ENCODE results near the gene TENT4B.
A peak's percentile ranks its signal among the peaks of the same experiment; 100 is the strongest.
"Not testable (repeated sequence)": the region's sequence is repeated elsewhere in the genome, so short reads cannot be mapped to it uniquely, and the experiment has no call there.

The TENT4B gene

GRCh38 chr16:50152807-50153595 lies at the start of gene TENT4B:
TENT4B (plus strand) TSS chr16:50153306; CDS start chr16:50153622, 316 bp downstream.
- peak; percentile 92 for DNase-seq

GRCh38 chr16:50103764-50104163 lies 49.3 kb upstream of the TENT4B start:
- DNase-seq: no peak

GRCh38 chr16:50114357-50115129 lies 38.6 kb upstream of the TENT4B start:
- no peak for DNase-seq

- no peak for DNase-seq
Observed at GRCh38 chr16:50120711-50121110, 32.4 kb upstream of the TENT4B start.

DNA sequence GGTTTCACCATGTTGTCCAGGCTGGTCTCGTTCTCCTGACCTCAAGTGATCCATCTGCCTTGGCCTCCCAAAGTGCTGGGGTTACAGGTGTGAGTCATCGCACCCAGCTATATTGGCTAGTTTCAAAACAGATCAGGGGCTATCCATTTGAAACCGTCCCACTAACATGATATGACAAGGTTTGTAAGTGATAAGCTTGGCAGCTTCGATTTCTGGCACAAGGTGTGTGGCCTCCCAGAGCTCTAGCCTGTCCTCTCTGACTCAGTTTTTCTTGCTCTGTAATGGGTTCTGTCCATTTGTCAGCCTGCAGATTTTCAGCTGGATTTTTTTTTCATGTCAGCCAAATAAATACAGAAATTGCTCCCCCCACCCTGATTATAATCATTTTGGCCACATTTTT lies 31.8 kb upstream of the TENT4B start:
- DNase-seq: no peak

DNA sequence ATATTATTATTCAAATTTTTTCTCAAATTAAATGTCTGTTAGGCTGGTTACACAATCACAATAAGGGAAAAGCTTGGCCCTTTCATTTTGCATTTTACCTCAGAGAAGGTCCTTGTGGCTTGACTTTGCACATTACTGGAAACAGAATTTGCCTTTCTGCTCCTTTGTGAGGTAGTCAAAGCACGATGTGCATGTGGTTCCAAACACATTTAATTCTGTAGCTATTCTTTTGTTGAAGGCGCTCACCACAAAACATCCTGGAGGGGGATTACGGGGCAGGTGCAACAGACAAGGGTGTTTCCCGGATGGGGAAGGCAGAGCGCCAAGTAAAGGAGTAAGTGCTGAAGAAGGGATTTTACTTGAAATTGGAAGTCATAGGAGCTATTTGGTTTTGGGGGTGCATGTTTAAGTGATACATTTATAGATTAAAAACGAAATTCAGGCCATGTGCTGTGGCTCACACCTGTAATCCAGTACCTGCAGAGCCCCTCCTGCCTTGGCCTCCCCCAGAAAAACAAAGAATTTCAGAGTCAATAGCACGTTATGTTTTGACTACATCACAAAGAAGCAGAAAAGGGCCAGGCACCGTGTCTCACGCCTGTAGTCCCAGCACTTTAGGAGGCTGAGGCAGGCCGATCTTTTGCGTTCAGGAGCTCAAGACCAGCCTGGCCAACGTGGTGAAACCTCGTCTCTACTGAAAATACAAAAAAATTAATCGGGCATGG lies 31.2 kb upstream of the TENT4B start:
- peak; percentile 33 for DNase-seq

DNA sequence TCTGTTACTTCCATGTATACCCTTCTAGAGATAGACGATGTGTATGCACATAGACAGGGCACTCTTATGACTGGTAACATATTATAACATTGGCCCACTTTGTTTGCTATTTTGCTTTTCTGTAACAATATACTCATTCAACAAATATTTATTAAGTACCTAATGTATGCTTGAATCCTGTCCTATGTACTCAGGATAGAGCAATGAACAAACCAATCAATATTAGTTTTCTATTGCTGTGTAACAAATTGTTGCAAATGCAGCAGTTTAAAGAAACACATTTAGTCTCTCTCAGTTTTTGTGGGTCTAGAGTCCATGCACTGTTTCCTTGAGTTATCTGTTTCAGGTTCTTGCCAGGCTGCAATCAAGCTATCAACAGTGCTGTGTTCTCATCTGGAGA lies 29.7 kb upstream of the TENT4B start:
- no peak for DNase-seq

GRCh38 chr16:50124769-50125168 lies 28.3 kb upstream of the TENT4B start:
- DNase-seq: no peak

DNA sequence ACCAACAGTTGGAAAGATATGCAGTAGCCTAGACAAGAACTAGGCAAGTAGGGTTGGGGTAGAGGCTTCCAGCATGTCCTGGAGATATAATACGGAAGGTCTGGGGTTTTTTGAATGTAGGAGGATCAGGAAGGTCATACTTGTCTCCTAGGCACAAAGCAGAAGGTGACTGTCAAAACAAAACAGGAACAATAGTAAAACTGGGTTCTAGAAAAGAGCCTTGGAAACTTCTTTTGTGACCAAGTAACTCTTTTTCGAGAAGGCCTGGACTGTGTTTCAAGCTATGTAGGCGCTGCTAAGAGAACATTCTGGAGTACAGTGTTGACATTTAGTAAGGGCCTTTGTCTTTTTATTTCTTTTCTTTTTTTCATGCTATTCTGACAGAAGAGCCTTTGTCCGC lies 26.9 kb upstream of the TENT4B start:
- DNase-seq: no peak

DNA sequence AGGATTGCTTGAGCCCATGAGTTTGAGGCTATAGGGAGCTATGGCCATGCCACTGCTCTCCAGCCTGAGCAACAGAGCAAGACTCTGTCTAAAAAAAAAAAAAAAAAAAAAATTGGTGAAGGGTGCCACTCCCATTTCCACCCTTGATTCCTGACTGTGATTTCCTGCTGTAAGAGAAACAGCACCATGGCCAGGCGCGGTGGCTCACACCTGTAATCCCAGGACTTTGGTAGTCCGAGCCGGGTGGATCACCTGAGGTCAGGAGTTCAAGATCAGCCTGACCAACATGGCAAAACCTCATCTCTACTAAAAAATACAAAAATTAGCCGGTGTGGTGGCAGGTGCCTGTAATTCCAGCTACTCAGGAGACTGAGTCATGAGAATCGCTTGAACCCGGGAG lies 20.5 kb upstream of the TENT4B start:
- DNase-seq: not testable (repeated sequence)

DNA sequence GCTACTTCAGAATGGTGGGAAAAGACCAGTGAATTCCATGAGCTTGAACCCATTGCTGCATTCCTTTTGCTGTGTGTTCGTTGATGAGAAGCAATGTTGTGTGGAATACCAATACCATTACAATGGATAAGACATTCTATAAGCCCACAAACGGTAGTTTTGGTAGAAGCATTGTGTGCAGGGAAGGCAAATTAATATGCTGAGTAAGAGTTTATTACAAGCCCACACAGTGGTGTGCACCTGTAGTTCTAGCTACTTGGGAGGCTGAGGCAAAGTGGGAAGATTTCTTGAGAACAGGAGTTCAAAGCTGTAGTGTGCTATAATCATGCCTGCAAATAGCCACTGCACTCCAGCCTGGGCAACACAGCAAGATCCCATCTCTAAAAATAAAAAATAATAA lies 19.9 kb upstream of the TENT4B start:
- no peak for DNase-seq

GRCh38 chr16:50136399-50136798 lies 16.7 kb upstream of the TENT4B start:
- DNase-seq: no peak

DNA sequence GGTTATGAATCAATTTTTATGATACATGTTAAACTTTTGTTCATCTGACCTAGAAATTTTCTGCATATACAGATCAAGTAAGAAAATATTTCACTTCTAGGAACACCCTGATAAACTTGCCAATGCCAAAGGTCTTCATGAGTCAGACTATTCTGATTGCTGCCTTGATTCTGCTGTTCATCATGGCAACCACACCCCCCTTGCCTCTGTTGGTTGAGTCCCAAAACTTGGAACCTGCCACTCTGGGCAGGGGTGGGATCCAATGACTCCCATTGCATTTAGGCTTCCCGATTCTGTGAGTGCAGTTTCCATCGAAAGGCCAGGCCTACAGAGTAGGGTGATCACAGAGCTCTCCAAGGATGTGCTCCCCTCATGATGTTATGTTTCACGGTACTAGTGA lies 15.8 kb upstream of the TENT4B start:
- DNase-seq: no peak

- no peak for DNase-seq
Observed at GRCh38 chr16:50139580-50139979, 13.5 kb upstream of the TENT4B start.

- no peak for DNase-seq
Observed at GRCh38 chr16:50144211-50144610, 8.9 kb upstream of the TENT4B start.

GRCh38 chr16:50146479-50147435 lies 6.3 kb upstream of the TENT4B start:
- no peak for DNase-seq

DNA sequence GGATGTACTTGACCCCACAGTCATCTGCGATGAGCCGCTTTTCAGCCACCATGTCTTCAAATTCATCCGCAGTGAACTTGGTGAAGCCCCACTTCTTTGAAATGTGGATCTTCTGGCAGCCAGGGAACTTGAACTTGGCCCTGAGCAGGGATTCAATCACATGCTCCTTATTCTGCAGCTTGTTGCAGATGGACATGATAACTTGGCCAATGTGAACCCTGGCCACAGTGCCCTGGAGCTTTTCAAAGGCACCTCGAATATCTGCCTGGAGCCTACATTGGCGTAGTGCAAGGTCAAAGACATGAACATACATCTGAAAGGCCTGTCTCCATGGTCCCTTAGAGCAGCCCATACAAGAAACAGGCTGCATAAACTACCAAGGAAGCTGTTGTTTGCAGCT lies 1.8 kb upstream of the TENT4B start:
- DNase-seq: no peak

GRCh38 chr16:50151756-50152155 lies 1.4 kb upstream of the TENT4B start:
- no peak for DNase-seq

- DNase-seq: peak; percentile 73
Observed at GRCh38 chr16:50152351-50152806, 727 bp upstream of the TENT4B start.

DNA sequence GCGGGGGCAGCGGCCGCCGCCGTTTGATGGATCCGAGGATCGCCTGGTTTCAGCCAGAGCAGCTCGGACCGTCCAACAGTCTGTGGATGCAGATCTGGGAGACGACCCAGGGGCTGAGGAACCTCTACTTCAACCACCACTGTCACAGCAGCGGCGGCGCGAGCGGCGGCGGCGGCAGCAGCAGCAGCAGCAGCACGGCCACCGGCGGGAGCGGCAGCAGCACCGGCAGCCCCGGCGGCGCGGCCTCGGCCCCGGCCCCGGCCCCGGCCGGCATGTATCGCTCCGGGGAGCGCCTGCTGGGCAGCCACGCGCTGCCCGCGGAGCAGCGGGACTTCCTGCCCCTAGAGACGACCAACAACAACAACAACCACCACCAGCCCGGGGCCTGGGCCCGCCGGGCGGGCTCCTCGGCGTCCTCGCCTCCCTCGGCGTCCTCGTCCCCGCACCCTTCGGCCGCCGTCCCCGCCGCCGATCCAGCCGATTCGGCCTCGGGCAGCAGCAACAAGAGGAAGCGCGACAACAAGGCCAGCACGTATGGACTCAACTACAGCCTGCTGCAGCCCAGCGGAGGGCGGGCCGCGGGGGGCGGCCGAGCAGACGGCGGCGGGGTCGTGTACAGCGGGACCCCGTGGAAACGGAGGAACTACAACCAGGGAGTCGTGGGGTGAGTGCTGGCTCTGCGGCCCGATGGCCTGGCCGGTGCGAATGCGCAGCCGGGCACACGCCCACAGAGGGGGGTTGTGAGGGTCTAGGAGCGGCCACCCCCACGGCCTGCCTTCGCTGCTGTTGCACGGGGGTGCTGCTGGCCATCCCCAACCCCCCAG lies 702 bp downstream of the TENT4B start:
- DNase-seq: no peak

GRCh38 chr16:50154420-50154950 lies 1.4 kb downstream of the TENT4B start:
- DNase-seq: peak; percentile 18

Measured in CD4-positive, alpha-beta T cell treated with Interleukin-10 for 1 hour (primary cell).